K562 (cell line): Measurements from ENCODE around the gene EIF4G1. TPM values are rescaled to one million over a fixed set of nuclear protein-coding genes. Genes with fewer than 3 reads are reported as not detected.

Source experiments
- CREB3 ChIP-seq: fragments of 450-650 bp; conservative IDR thresholded peaks from 2 replicates; pipeline ENCODE4 v1.6.1; 2016; ENCODE audit warnings: missing genetic modification characterization, low read depth, mild to moderate bottlenecking, missing compliant biosample characterization, moderate library complexity
- MAZ ChIP-seq, 2 experiments: fragments of 450-650 bp in 1 of 2; sonication (generic) in 1 of 2; formaldehyde crosslinking; IDR thresholded peaks in 1 of 2; conservative IDR thresholded peaks in 1 of 2; 2 replicates each; pipeline versions ENCODE4 v1.4.0 to v1.5.0; 2020; ENCODE audit warnings: mild to moderate bottlenecking in 1 of 2, missing genetic modification reagents in 1 of 2
- SP2 ChIP-seq: IDR thresholded peaks from 2 replicates; pipeline ENCODE4 v1.6.1; 2011; ENCODE audit warnings: mild to moderate bottlenecking, low read depth, low read length, moderate library complexity; ENCODE audit not compliant: poor library complexity, severe bottlenecking; ENCODE audit errors: extremely low read depth
- SREBF2 ChIP-seq: sonication (generic); formaldehyde crosslinking; IDR thresholded peaks from 2 replicates; pipeline ENCODE4 v1.4.0; 2020; ENCODE audit warnings: mild to moderate bottlenecking, missing genetic modification reagents
- ZNF140 ChIP-seq: fragments of 250-450 bp; sonication (Bioruptor Pico); IDR thresholded peaks from 2 replicates; pipeline ENCODE4 v1.8.0; 2021; ENCODE audit warnings: moderate library complexity, mild to moderate bottlenecking, inconsistent platforms
- ZNF197 ChIP-seq: fragments of 200-800 bp; sonication (Bioruptor generic); IDR thresholded peaks from 2 replicates; pipeline ENCODE4 v1.6.1; 2016; ENCODE audit warnings: low read depth, missing genetic modification characterization, missing compliant biosample characterization
- ZNF263 ChIP-seq: sonication (generic); formaldehyde crosslinking; IDR thresholded peaks from 2 replicates; pipeline ENCODE4 v1.8.0; 2022; ENCODE audit warnings: mild to moderate bottlenecking, missing genetic modification reagents, borderline replicate concordance
- ZNF707 ChIP-seq: fragments of 250-450 bp; sonication (Bioruptor Pico); conservative IDR thresholded peaks from 2 replicates; pipeline ENCODE4 v1.8.0; 2022; ENCODE audit warnings: inconsistent platforms, mild to moderate bottlenecking, moderate library complexity
- polyA plus RNA-seq, 8 experiments: library from polyadenylated mRNA; depleted of rRNA in 4 of 8; stranded (reverse) in 5 of 8; unstranded in 3 of 8; fragments of >200 nt; fragmentation: Nextera tagmentation in 2 of 8; fragmentation: Illumina TruSeq in 1 of 8; extraction: Ambion mirVana in 2 of 8; extraction: Trizol in 1 of 8; gene quantifications; 2 replicates each; pipeline versions ENCODE4 v1.2.1 to v1.2.3, GENCODE V29; 2011 to 2014; ENCODE audit warnings: inconsistent platforms in 1 of 8, missing spikeins in 1 of 8
- total RNA-seq, 7 experiments: library from RNA; depleted of rRNA in 6 of 7; stranded (reverse); fragments of >200 nt in 6 of 7; fragmentation: Illumina TruSeq in 2 of 7; extraction: Trizol in 2 of 7; gene quantifications; 2 replicates each; pipeline versions ENCODE4 v1.2.1 to v1.2.3, GENCODE V29; 2011 to 2021; ENCODE audit warnings: low replicate concordance in 1 of 7
- TF ChIP-seq, protein P1 (sequence below): fragments of 450-650 bp; formaldehyde crosslinking; conservative IDR thresholded peaks from 2 replicates; pipeline ENCODE4 v1.4.0; 2022; ENCODE audit warnings: mild to moderate bottlenecking, missing genetic modification characterization
- TF ChIP-seq, protein P2 (sequence below): fragments of 450-650 bp; IDR thresholded peaks from 2 replicates; pipeline ENCODE4 v1.6.1; 2014; ENCODE audit warnings: low read depth, mild to moderate bottlenecking, moderate library complexity, borderline replicate concordance
- TF ChIP-seq, protein P3 (sequence below): fragments of 450-650 bp; IDR thresholded peaks from 2 replicates; pipeline ENCODE4 v1.6.1; 2018; ENCODE audit warnings: mild to moderate bottlenecking, low read depth; ENCODE audit not compliant: partially characterized antibody
- TF ChIP-seq, protein P4 (sequence below): fragments of 450-650 bp; IDR thresholded peaks from 2 replicates; pipeline ENCODE4 v1.6.1; 2016
- TF ChIP-seq, protein P5 (sequence below): fragments of 250-450 bp; sonication (Bioruptor Pico); IDR thresholded peaks from 2 replicates; pipeline ENCODE4 v1.8.0; 2022; ENCODE audit warnings: inconsistent platforms, mild to moderate bottlenecking, moderate library complexity, borderline replicate concordance
- TF ChIP-seq, protein P6 (sequence below): fragments of 250-450 bp; sonication (Bioruptor Pico); IDR thresholded peaks from 2 replicates; pipeline ENCODE4 v1.5.0; 2020; ENCODE audit warnings: mild to moderate bottlenecking, borderline replicate concordance

Gene EIF4G1
- total and polyA plus RNA-seq, 9 of the 15 experiments (the other 6 are each of a cell fraction or from before 2014, with no cell fraction given) = 4.6 to 505 (median 155) TPM

DNA sequence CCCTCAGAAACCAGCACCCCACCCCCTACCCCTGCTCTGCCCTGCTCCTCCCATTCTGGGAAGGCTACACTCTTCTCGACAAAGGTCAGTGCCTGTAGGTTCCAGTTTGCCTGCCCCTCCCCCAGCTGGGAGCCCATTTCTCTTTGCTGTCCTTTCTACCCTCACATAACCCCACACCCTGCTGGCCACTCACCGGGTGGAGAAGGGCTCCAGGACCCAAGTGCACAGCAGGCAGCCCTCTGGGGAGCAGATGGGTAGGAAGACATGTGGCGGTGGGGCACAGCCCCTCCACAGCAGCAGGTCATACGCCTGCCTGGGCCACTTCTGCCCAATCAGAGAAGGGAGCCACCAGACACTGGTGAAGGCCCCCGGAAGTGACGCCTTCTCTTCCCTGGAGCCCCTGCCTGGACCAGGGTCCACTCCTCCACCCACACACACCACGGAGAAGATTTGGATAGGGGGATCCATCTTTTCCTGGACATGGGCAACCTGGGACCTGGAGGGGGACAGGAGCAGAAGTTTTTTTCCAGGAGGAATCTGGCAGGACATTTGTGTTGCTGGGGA lies 63.6 kb downstream of the EIF4G1 start, which contains the start of gene THPO (continued):
- TF ChIP-seq, protein P1, sequence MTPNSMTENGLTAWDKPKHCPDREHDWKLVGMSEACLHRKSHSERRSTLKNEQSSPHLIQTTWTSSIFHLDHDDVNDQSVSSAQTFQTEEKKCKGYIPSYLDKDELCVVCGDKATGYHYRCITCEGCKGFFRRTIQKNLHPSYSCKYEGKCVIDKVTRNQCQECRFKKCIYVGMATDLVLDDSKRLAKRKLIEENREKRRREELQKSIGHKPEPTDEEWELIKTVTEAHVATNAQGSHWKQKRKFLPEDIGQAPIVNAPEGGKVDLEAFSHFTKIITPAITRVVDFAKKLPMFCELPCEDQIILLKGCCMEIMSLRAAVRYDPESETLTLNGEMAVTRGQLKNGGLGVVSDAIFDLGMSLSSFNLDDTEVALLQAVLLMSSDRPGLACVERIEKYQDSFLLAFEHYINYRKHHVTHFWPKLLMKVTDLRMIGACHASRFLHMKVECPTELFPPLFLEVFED (CRISPR knock-in tag) = no peak
- TF ChIP-seq ZNF140 (no peak), SP2 (no peak), CREB3 (no peak), ZNF197 (CRISPR knock-in tag) (no peak), SREBF2 (CRISPR knock-in tag) (no peak), ZNF707 (CRISPR knock-in tag) (no peak), ZNF263 (CRISPR knock-in tag) (peak; percentile 45; the same call in 1 of the 2 replicates), MAZ (CRISPR knock-in tag; conservative IDR thresholded peaks at IDR 0.05 in 1 of 2, IDR thresholded peaks at IDR 0.05 in 1 of 2) (peak in 1 of 2 experiments; percentile 34; a peak in 1 of 4 replicates)
- TF ChIP-seq, protein P2, sequence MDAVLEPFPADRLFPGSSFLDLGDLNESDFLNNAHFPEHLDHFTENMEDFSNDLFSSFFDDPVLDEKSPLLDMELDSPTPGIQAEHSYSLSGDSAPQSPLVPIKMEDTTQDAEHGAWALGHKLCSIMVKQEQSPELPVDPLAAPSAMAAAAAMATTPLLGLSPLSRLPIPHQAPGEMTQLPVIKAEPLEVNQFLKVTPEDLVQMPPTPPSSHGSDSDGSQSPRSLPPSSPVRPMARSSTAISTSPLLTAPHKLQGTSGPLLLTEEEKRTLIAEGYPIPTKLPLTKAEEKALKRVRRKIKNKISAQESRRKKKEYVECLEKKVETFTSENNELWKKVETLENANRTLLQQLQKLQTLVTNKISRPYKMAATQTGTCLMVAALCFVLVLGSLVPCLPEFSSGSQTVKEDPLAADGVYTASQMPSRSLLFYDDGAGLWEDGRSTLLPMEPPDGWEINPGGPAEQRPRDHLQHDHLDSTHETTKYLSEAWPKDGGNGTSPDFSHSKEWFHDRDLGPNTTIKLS = no peak
- TF ChIP-seq, protein P3, sequence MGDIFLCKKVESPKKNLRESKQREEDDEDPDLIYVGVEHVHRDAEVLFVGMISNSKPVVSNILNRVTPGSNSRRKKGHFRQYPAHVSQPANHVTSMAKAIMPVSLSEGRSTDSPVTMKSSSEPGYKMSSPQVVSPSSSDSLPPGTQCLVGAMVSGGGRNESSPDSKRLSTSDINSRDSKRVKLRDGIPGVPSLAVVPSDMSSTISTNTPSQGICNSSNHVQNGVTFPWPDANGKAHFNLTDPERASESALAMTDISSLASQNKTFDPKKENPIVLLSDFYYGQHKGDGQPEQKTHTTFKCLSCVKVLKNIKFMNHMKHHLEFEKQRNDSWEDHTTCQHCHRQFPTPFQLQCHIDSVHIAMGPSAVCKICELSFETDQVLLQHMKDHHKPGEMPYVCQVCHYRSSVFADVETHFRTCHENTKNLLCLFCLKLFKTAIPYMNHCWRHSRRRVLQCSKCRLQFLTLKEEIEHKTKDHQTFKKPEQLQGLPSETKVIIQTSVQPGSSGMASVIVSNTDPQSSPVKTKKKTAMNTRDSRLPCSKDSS = no peak
- TF ChIP-seq, protein P4, sequence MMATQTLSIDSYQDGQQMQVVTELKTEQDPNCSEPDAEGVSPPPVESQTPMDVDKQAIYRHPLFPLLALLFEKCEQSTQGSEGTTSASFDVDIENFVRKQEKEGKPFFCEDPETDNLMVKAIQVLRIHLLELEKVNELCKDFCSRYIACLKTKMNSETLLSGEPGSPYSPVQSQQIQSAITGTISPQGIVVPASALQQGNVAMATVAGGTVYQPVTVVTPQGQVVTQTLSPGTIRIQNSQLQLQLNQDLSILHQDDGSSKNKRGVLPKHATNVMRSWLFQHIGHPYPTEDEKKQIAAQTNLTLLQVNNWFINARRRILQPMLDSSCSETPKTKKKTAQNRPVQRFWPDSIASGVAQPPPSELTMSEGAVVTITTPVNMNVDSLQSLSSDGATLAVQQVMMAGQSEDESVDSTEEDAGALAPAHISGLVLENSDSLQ = no peak
- TF ChIP-seq, protein P5, sequence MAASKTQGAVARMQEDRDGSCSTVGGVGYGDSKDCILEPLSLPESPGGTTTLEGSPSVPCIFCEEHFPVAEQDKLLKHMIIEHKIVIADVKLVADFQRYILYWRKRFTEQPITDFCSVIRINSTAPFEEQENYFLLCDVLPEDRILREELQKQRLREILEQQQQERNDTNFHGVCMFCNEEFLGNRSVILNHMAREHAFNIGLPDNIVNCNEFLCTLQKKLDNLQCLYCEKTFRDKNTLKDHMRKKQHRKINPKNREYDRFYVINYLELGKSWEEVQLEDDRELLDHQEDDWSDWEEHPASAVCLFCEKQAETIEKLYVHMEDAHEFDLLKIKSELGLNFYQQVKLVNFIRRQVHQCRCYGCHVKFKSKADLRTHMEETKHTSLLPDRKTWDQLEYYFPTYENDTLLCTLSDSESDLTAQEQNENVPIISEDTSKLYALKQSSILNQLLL (CRISPR knock-in tag) = no peak
- TF ChIP-seq, protein P6, sequence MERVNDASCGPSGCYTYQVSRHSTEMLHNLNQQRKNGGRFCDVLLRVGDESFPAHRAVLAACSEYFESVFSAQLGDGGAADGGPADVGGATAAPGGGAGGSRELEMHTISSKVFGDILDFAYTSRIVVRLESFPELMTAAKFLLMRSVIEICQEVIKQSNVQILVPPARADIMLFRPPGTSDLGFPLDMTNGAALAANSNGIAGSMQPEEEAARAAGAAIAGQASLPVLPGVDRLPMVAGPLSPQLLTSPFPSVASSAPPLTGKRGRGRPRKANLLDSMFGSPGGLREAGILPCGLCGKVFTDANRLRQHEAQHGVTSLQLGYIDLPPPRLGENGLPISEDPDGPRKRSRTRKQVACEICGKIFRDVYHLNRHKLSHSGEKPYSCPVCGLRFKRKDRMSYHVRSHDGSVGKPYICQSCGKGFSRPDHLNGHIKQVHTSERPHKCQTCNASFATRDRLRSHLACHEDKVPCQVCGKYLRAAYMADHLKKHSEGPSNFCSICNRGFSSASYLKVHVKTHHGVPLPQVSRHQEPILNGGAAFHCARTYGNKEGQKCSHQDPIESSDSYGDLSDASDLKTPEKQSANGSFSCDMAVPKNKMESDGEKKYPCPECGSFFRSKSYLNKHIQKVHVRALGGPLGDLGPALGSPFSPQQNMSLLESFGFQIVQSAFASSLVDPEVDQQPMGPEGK (CRISPR knock-in tag) = no peak
